Measurements from ENCODE around the gene SBF2. TPM values are rescaled to one million over a fixed set of nuclear protein-coding genes. Genes with fewer than 3 reads are reported as not detected.

The SBF2 gene
- total and polyA plus RNA-seq, 3 donors from 2014 or later: 27.8 to 52.8 (median 48.7) TPM

DNA sequence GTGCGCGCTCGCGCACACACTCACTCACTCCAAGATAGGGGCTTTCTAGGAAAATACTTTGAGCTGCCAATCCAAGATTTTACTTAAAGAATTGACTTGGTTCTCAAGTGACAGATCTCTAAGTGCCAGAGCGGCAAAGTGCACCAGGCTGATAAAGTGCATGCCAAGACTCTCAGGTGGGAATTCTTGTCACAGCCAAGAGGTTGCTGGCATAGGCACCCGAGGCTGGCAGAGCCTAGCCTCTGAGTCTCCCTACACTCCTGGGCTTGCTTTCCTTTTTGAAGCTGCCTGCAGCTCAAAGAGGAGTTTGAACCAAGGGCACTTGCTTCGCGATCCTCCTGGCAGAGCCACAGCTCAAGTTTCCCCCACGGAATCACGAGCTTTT lies 8.3 kb upstream of the SBF2 start:
- Histone ChIP-seq H3K36me3 (ENCODE audit: low read depth, missing control alignments) (no peaks in the 10 kb centered on the region), H3K4me3 (peak overlapping the region; percentile 56 to 66), H3K27me3 (no peaks in the 10 kb centered on the region), H3K9me3 (no peaks in the 10 kb centered on the region), H3K4me1 (peaks cover 29% of the 10 kb centered on the region), H3K27ac (peak overlapping the region; percentile 78 to 82)
- WGBS, 2 donors: 5 to 11% methylated on average over 10 of the region's 10 CpGs
- TF ChIP-seq, protein P1, sequence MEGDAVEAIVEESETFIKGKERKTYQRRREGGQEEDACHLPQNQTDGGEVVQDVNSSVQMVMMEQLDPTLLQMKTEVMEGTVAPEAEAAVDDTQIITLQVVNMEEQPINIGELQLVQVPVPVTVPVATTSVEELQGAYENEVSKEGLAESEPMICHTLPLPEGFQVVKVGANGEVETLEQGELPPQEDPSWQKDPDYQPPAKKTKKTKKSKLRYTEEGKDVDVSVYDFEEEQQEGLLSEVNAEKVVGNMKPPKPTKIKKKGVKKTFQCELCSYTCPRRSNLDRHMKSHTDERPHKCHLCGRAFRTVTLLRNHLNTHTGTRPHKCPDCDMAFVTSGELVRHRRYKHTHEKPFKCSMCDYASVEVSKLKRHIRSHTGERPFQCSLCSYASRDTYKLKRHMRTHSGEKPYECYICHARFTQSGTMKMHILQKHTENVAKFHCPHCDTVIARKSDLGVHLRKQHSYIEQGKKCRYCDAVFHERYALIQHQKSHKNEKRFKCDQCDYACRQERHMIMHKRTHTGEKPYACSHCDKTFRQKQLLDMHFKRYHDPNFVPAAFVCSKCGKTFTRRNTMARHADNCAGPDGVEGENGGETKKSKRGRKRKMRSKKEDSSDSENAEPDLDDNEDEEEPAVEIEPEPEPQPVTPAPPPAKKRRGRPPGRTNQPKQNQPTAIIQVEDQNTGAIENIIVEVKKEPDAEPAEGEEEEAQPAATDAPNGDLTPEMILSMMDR (IDR thresholded peaks at IDR 0.05): no peak
- no peak for TF ChIP-seq POLR2A (IDR thresholded peaks at IDR 0.05)
- DNase-seq: no peak
- intact Hi-C loops (cut with DNase I; ENCODE audit: low total_unique reads): no loop called here

DNA sequence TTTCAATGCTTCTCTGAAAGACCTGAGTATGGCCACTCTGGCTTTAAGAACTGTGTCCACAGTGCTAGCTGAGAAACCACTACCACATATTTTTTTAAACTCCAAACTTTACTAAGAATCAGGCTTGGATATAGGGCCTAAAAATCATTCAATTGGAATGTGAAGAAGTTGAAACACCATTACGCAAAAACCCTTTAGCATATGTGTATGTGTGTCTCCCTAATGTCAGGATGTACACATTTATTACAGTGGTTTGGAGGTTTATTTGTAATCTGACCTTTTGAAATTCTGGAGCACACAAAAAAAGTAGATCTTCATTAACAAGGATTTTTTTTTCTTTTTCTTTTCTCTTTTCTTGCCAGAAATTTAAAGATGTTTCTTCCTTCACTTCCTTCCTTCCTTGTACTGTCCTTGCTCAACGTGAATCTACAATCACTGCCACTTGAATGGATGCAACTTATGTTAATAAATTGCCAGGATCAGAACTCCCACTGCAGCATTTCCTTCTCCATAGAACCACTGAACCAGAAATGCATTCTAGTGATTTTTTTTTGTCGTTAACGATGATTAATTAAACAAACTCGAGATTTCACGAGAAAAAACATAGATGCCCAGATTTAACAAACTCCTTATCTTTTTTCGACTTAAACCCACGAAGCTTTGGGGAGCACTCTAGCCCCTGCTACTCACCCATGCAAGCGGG lies 7.8 kb upstream of the SBF2 start:
- intact Hi-C loops (cut with DNase I; ENCODE audit: low total_unique reads): no loop called here

DNA sequence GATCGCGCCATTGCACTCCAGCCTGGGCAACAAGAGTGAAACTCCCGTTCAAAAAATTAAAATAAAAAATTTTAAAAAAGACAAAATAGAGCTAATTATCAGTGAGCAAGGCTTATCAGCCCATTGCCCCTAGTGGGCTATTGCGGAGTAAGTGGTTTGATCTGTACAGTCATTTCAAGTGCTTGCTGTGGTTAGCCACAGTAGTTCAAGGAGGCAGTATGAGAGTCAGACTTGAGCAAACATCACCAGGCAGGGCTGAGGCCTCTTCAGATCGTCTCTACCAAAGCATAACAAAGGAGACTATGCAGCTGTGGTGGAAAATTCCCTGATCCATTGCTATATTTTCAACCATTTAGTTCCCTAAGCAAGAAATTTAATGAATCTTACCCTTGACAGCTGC lies 4.3 kb upstream of the SBF2 start:
- TF ChIP-seq, protein P1 (IDR thresholded peaks at IDR 0.05): no peak
- Histone ChIP-seq H3K9me3 (no peaks in the 10 kb centered on the region), H3K36me3 (ENCODE audit: low read depth, missing control alignments) (no peaks in the 10 kb centered on the region), H3K27me3 (no peaks in the 10 kb centered on the region), H3K27ac (no peak overlapping the region), H3K4me3 (no peak overlapping the region), H3K4me1 (peaks cover 1% of the 10 kb centered on the region)
- WGBS, 2 donors: 87 to 96% methylated on average over 5 of the region's 5 CpGs
- intact Hi-C loops (cut with DNase I; ENCODE audit: low total_unique reads): no loop called here
- no peak for DNase-seq

More for the DNA sequence above, 7.8 kb upstream of the SBF2 start:
- peaks cover 23% of the 10 kb centered on the region for H3K4me1 ChIP-seq
- no peak for TF ChIP-seq POLR2A (IDR thresholded peaks at IDR 0.05)
- TF ChIP-seq, protein P1 (IDR thresholded peaks at IDR 0.05): no peak
- peak overlapping the region; percentile 78 to 82 for H3K27ac ChIP-seq
- H3K36me3 ChIP-seq (ENCODE audit: low read depth, missing control alignments): no peaks in the 10 kb centered on the region
- no peak for DNase-seq
- WGBS, 2 donors: 17 to 31% methylated on average over 9 of the region's 9 CpGs
- no peaks in the 10 kb centered on the region for H3K27me3 ChIP-seq
- no peak overlapping the region for H3K4me3 ChIP-seq
- no peaks in the 10 kb centered on the region for H3K9me3 ChIP-seq

DNA sequence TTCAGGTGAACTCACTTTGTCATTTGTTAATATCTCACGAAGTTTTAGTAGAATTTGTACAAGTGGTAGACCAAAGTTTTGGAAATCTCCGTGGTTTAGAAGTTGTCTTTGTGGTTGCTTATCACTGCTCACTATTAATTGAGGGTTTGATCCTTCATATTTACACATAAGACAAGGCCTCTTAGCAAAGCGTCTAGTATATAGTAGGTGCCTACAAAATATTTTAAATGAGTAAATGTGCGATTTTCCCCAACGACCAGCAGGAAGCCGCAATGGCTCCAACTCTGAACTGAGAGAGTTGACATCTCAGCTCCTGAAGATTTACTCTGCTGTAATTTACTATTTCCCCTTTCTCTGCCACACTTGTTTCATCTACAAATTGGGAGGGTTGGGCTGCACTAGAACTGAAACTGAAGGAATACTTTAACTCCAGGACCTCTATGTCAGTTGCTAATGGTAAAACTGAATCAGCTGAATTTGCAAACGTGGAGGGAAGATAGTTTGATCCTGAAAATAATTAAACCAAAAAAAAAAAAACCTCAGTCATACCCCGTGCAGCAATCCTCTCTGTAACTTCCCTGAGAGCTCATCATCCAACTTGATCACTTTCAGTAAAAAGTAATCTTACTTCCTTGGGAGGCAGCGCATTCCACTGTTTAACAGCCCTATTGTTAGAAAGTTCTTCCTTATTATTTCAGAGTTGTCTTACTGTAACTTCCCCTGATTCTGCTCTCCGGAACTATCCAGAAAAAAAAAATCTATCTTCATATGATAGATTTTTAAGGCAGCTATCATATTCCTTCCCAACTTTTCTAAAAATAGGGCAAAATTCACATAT lies 1.3 kb upstream of the SBF2 start:
- Histone ChIP-seq H3K4me3 (peak overlapping the region in 1 of 2 donors; percentile 87), H3K27me3 (no peaks in the 10 kb centered on the region), H3K36me3 (ENCODE audit: low read depth, missing control alignments) (no peaks in the 10 kb centered on the region), H3K4me1 (peaks cover 15% of the 10 kb centered on the region), H3K27ac (peak overlapping the region in 1 of 2 donors; percentile 97), H3K9me3 (no peaks in the 10 kb centered on the region)
- WGBS, 2 donors: 39 to 44% methylated on average over 10 of the region's 10 CpGs
- DNase-seq: no peak
- TF ChIP-seq POLR2A (IDR thresholded peaks at IDR 0.05): no peak
- TF ChIP-seq, protein P1 (IDR thresholded peaks at IDR 0.05): no peak
- intact Hi-C loops (cut with DNase I; ENCODE audit: low total_unique reads): no loop called here
